Stomach (tissue), 9 donors: ENCODE results near the gene LBR. TPM values are rescaled to one million over a fixed set of nuclear protein-coding genes. Genes with fewer than 3 reads are reported as not detected.

Experiments used
- DNase-seq, 2 donors: peaks; one replicate each; pipeline versions ENCODE4 v3.0.0 to v3.0.0-alpha.2; 2013 to 2019
- H3K27ac ChIP-seq, 5 donors: fragments of 200-600 bp in 4 of 5; sonication (generic) in 4 of 5; one replicate each; pipeline ENCODE4 v1.5.1; 2013 to 2019; ENCODE audit warnings: mild to moderate bottlenecking in 1 of 5, moderate library complexity in 1 of 5
- H3K27me3 ChIP-seq, 3 donors: fragments of 200-600 bp; sonication (generic); one replicate each; pipeline ENCODE4 v1.5.1; 2017 to 2019; ENCODE audit warnings: mixed run types in 1 of 3
- H3K36me3 ChIP-seq, 4 donors: fragments of 200-600 bp; sonication (generic); 1 replicate in 3 of 4; 2 replicates in 1 of 4; pipeline ENCODE4 v1.5.1; 2016 to 2019
- H3K4me1 ChIP-seq, 4 donors: fragments of 200-600 bp; sonication (generic); one replicate each; pipeline ENCODE4 v1.5.1; 2016 to 2019
- H3K4me3 ChIP-seq, 4 donors: fragments of 200-600 bp; sonication (generic) in 3 of 4; one replicate each; pipeline ENCODE4 v1.5.1; 2016 to 2019; ENCODE audit warnings: mild to moderate bottlenecking in 1 of 4
- H3K9me3 ChIP-seq, 4 donors: fragments of 200-600 bp; sonication (generic); one replicate each; pipeline ENCODE4 v1.5.1; 2016 to 2019
- EP300 ChIP-seq: sonication (generic); formaldehyde crosslinking; IDR thresholded peaks from one replicate; pipeline ENCODE4 v1.6.1; 2017; ENCODE audit warnings: antibody characterized with exemption
- POLR2A ChIP-seq, 4 donors: fragments of 450-650 bp; IDR thresholded peaks; one replicate each; pipeline ENCODE4 v1.6.1; 2016; ENCODE audit warnings: antibody characterized with exemption in 4 of 4, control low read depth in 2 of 4, mild to moderate bottlenecking in 1 of 4, moderate library complexity in 1 of 4
- POLR2AphosphoS5 ChIP-seq, 3 donors: sonication (generic); formaldehyde crosslinking; IDR thresholded peaks; one replicate each; pipeline ENCODE4 v1.6.1; 2016; ENCODE audit warnings: antibody characterized with exemption in 3 of 3
- WGBS, 5 donors: extraction: QIAGEN DNeasy Blood & Tissue Kit in 3 of 5; methylation state at CpG; one replicate each; pipeline versions ENCODE4 v1.1.5 to v1.1.7; 2013 to 2018; 5-methylcytosine and 5-hydroxymethylcytosine counted together
- intact Hi-C: fragments of 100-400 bp; cut with DNase I; formaldehyde crosslinking; loops from one replicate; pipeline ENCODE4 v1.15.1; 2023; ENCODE audit warnings: low total_unique reads
- polyA plus RNA-seq, 3 donors: library from polyadenylated mRNA; stranded (reverse); fragments of 200-250 nt; gene quantifications; one replicate each; pipeline ENCODE4 v1.2.3, GENCODE V29; 2013
- total RNA-seq, 5 donors: library from RNA; depleted of rRNA; stranded (reverse); fragments of >200 nt; gene quantifications; one replicate each; pipeline versions ENCODE4 v1.1.0 to v1.2.3, GENCODE V29; 2014 to 2016
- TF ChIP-seq, protein P1 (sequence below), 7 experiments: fragments of 450-650 bp in 4 of 7; fragments of 200-600 bp in 3 of 7; sonication (generic) in 3 of 7; IDR thresholded peaks; one replicate each; pipeline ENCODE4 v1.5.1; 2016 to 2019; ENCODE audit warnings: antibody characterized with exemption in 7 of 7, control low read depth in 2 of 7, mild to moderate bottlenecking in 1 of 7
- donor health status: healthy with polysubstance abuse.
- donor health status: Bipolar disorder and iron deficiency.
- donor health status: healthy.

The LBR gene
- total and polyA plus RNA-seq, 8 donors = 6.9 to 159 (median 54.3) TPM

DNA sequence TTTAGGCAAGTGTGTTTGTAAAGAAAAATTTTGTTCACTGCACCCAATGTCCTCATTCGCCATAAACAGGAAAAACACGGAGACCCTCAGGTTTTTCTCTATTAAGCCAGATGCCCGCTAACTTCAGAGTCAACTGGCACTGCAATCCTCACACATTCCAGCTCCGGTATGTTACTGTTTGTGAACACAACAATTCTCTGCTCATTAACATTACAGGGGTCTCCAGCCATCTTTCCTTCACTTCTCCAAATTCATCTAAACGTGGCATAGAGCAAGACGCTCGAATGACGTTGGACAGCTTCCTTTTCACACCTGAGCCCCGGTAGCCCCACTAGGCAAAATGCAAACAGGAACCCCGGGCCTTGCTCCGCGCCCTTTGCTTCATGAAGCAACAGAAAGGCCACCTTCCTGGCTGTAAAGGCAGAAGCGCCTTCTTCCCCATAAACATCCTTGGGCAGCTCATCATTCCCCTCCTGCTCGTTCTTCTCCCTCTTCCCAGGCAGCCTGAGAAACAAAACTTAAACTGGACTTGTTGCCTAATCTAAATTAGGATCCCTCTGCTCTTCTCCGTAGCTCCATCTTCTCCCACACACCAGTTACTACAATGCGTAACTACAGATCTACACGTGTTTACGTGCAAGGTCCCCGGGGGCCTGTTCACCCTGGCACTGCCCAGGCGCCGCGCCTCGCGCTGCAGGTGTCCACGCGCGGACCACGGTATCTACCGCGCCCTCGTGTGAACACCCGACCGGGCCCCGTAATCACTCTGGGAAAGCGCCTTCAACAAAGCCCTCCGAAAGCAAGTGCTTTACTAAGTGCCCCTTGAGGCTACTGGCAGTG is 1.2 kb downstream of the LBR start:
- peak in 1 of 2 donors; percentile 77 for DNase-seq
- intact Hi-C loops = no loop called here
- no peaks in the 10 kb centered on the region for H3K27me3 ChIP-seq
- H3K4me1 ChIP-seq = peaks cover 36 to 62% (median 47%) of the 10 kb centered on the region in 4 donors
- TF ChIP-seq EP300 (no peak), POLR2AphosphoS5 (IDR thresholded peaks at IDR 0.05) (no peak), POLR2A (IDR thresholded peaks at IDR 0.05) (no peak)
- TF ChIP-seq, protein P1, sequence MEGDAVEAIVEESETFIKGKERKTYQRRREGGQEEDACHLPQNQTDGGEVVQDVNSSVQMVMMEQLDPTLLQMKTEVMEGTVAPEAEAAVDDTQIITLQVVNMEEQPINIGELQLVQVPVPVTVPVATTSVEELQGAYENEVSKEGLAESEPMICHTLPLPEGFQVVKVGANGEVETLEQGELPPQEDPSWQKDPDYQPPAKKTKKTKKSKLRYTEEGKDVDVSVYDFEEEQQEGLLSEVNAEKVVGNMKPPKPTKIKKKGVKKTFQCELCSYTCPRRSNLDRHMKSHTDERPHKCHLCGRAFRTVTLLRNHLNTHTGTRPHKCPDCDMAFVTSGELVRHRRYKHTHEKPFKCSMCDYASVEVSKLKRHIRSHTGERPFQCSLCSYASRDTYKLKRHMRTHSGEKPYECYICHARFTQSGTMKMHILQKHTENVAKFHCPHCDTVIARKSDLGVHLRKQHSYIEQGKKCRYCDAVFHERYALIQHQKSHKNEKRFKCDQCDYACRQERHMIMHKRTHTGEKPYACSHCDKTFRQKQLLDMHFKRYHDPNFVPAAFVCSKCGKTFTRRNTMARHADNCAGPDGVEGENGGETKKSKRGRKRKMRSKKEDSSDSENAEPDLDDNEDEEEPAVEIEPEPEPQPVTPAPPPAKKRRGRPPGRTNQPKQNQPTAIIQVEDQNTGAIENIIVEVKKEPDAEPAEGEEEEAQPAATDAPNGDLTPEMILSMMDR (IDR thresholded peaks at IDR 0.05) = no peak
- peak overlapping the region; percentile 2 to 98 (median 96) for H3K27ac ChIP-seq
- H3K4me3 ChIP-seq = peak overlapping the region; percentile 73 to 96 (median 78)
- no peaks in the 10 kb centered on the region for H3K9me3 ChIP-seq
- WGBS, 5 donors = 2 to 5% (median 4%) methylated on average over 36 of the region's 36 CpGs
- H3K36me3 ChIP-seq = peaks cover 0 to 5% (median under 1%) of the 10 kb centered on the region in 4 donors

- peak overlapping the region; percentile 73 to 96 (median 78) for H3K4me3 ChIP-seq
- no peaks in the 10 kb centered on the region for H3K27me3 ChIP-seq
- WGBS, 5 donors = 42 to 49% (median 43%) methylated on average over 5 of the region's 5 CpGs
- H3K4me1 ChIP-seq = peaks cover 36 to 68% (median 49%) of the 10 kb centered on the region in 4 donors
- intact Hi-C loops = no loop called here
- peak in 1 of 3 donors; percentile 32 for TF ChIP-seq POLR2AphosphoS5 (IDR thresholded peaks at IDR 0.05)
- no peak for TF ChIP-seq POLR2A (IDR thresholded peaks at IDR 0.05)
- TF ChIP-seq, protein P1 (IDR thresholded peaks at IDR 0.05) = no peak
- no peak for TF ChIP-seq EP300
- DNase-seq = peak in 1 of 2 donors; percentile 65
- peaks cover 0 to 18% (median 10%) of the 10 kb centered on the region in 4 donors for H3K36me3 ChIP-seq
- H3K9me3 ChIP-seq = no peaks in the 10 kb centered on the region
- peak overlapping the region in 4 of 5 donors; percentile 92 to 98 (median 97) for H3K27ac ChIP-seq
Observed at GRCh38 chr1:225425201-225425786, 2.5 kb downstream of the LBR start.

GRCh38 chr1:225424562-225425200 is 3.2 kb downstream of the LBR start:
- Histone ChIP-seq H3K36me3 (peaks cover 0 to 24% (median 13%) of the 10 kb centered on the region in 4 donors), H3K27me3 (no peaks in the 10 kb centered on the region), H3K4me3 (peak overlapping the region; percentile 73 to 96 (median 78)), H3K4me1 (peaks cover 36 to 68% (median 49%) of the 10 kb centered on the region in 4 donors), H3K27ac (peak overlapping the region in 4 of 5 donors; percentile 29 to 98 (median 94)), H3K9me3 (no peaks in the 10 kb centered on the region)
- intact Hi-C loops = no loop called here
- TF ChIP-seq POLR2AphosphoS5 (IDR thresholded peaks at IDR 0.05) = no peak
- TF ChIP-seq, protein P1 (IDR thresholded peaks at IDR 0.05) = no peak
- TF ChIP-seq POLR2A (IDR thresholded peaks at IDR 0.05) = no peak
- 71 to 86% (median 82%) methylated on average over 6 of the region's 6 CpGs for WGBS, 5 donors
- DNase-seq = no peak

- intact Hi-C loops = no loop called here
- TF ChIP-seq POLR2AphosphoS5 (IDR thresholded peaks at IDR 0.05) (no peak), POLR2A (IDR thresholded peaks at IDR 0.05) (no peak)
- TF ChIP-seq, protein P1 (IDR thresholded peaks at IDR 0.05) = no peak
- peaks cover 33 to 71% (median 48%) of the 10 kb centered on the region in 4 donors for H3K4me1 ChIP-seq
- H3K36me3 ChIP-seq = peaks cover 7 to 36% (median 25%) of the 10 kb centered on the region in 4 donors
- no peaks in the 10 kb centered on the region for H3K27me3 ChIP-seq
- no peaks in the 10 kb centered on the region for H3K9me3 ChIP-seq
- DNase-seq = no peak
- no peak overlapping the region for H3K4me3 ChIP-seq
- peak overlapping the region in 4 of 5 donors; percentile 52 to 98 (median 62) for H3K27ac ChIP-seq
- 33 to 51% (median 40%) methylated on average over 2 of the region's 2 CpGs for WGBS, 5 donors
Observed at GRCh38 chr1:225423518-225423855, 4.4 kb downstream of the LBR start.
